GM19099 (cell line): ENCODE data around the gene ANKRD42.

Experiments
- POLR2A ChIP-seq: IDR thresholded peaks from 3 replicates; pipeline ENCODE4 v1.6.1; 2011; ENCODE audit warnings: low read depth; ENCODE audit not compliant: insufficient read length; ENCODE audit errors: extremely low read depth

Gene ANKRD42

DNA sequence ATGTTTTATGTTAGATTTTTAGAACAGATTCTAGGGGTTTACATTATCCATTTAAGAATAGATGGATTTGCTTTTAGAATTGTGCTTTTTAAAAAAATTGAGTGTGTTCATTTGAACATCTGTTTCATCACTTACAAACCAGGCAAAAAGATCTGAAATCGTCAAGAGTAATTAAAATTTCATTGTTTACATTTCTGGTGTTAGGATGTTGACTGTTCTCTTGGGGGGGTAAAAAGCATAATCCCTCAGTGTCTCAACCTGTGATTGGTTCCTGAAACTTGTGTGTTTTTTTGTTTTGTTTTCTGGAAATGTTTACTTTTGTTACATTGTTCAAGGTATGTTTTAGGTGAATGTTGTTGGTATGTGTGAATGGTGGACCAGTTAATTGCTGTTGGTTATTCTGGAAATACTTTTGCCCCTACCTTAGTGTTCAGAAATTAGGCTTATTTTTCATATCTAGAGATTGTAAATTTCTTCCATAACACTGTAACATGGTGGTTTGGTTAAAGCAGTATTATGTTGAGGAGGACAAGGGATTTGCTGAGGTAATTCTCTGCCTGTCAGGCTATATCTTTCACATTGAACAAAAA lies 31.8 kb upstream of the ANKRD42 start:
- TF ChIP-seq POLR2A, result no peak

DNA sequence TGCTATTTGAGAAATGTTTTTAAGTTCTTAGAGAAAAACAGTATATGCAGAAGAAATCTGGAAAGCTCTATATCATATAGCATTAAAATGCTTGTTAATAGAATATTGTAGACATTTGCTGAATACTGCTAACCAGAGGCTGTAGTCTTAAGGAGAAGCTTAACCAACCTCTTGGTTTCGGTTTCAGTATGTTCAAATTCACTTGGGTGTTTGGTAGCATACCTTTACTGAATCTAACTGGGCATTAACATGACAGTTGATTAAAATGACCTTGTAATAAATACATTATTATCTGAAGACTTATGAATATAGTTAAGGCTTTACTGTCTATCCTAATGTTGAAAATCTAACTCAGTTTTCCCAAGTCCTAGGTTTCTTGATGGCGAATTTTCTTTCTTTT lies 31.1 kb upstream of the ANKRD42 start:
- TF ChIP-seq POLR2A, result no peak

DNA sequence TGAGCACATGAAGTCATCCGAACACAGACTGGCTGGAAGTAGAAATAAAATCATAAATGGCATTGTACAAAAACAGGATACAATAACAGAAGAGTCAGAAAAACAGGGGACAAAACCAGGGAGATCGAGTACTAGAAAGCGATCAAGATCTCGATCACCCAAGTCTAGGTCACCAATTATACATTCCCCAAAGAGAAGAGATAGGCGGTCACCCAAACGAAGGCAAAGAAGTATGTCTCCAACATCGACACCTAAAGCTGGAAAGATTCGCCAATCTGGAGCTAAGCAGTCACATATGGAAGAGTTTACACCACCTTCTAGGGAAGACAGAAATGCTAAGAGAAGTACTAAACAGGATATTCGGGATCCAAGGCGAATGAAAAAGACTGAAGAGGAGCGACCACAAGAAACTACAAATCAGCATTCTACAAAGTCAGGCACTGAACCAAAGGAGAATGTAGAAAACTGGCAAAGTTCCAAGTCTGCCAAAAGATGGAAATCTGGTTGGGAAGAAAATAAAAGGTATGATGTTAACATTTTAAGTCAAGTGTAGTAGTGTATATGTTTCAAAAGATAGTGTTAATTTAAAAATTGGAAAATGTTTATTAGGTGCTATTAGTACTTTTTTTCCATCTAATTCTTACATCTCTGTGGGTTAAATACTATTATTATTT lies 27.2 kb upstream of the ANKRD42 start:
- no peak for TF ChIP-seq POLR2A

DNA sequence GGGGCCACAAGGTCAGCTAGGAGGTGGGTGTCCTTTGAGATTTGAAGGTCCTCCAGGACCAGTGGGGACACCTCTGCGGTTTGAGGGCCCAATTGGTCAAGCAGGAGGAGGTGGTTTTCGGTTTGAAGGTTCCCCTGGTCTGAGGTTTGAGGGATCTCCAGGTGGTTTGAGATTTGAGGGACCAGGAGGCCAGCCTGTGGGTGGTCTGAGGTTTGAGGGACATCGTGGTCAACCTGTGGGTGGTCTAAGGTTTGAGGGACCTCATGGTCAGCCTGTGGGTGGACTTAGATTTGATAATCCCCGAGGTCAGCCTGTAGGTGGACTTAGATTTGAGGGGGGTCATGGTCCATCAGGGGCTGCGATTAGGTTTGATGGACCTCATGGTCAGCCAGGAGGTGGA lies 24.8 kb upstream of the ANKRD42 start:
- no peak for TF ChIP-seq POLR2A

DNA sequence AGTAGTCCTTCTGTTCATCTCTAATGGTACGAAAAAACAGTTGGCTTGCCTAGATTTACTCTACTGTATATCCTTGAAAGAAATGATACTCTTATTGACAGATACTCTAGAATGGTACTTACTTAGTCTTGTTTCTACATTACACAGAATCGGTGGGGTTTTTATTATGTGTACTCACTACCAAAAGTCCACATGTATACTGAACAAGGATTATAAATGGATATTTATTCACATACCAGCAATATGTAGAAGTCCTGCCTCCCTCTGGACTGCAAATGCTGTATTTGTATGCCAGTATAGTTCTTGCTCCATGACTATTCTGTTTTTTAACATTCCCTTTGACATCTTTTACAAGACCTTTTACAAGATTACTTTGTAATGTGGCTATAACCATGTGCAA lies 22.6 kb upstream of the ANKRD42 start:
- no peak for TF ChIP-seq POLR2A

DNA sequence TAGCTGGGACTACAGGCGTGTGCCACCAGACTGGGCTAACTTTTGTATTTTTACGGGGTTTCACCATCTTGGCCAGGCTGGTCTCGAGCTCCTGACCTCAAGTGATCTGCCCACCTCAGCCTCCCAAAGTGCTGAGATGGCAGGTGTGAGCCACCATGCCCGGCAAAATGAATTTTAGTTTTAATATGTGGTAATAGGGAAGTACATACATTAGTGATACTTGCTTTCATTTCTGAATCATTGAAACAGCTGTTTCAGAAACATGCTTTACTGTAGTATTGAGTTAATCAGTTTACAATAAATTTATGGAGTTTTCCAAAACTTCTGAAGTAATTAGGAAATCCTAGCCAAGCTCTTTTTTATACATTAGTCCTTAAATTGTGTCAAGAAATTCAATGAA lies 21.0 kb upstream of the ANKRD42 start:
- TF ChIP-seq POLR2A, result no peak

DNA sequence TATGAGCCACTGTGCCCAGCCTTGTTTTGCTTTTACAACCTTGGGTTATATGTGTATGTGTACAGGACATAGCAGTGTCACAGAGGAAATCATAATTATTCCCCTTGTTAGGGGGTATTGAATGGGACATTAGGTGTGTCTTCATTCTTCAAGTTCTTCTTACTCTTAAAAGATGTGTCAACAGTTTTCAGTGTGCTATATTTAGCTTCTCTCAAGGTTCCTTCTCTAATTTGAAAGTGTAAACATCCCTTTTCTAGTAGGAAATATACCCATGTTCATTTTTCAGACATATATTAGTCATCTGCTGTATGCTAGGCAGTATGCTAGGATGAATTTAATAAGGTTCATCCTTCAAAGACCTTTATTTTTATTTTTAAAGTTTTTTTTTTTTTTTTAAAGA lies 19.5 kb upstream of the ANKRD42 start:
- no peak for TF ChIP-seq POLR2A

DNA sequence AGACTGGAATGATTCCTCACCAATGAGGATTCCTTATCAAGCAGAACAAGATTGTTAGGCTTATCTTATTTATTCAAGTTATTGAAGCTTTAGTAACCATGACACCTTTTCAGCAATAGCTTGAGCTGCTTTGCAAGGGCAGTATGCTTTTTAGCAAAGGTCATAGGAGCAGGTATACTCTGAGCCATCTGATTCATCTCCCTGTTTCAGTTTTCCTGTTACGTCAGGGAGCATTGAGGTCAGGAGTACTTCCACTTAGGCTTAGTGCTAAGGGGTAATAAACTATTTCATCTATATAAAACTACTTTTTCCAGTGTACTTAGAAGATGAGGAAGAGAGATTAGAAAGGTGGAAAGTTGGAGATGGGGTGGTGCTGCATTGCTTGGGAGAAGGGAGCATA lies 17.7 kb upstream of the ANKRD42 start:
- no peak for TF ChIP-seq POLR2A

DNA sequence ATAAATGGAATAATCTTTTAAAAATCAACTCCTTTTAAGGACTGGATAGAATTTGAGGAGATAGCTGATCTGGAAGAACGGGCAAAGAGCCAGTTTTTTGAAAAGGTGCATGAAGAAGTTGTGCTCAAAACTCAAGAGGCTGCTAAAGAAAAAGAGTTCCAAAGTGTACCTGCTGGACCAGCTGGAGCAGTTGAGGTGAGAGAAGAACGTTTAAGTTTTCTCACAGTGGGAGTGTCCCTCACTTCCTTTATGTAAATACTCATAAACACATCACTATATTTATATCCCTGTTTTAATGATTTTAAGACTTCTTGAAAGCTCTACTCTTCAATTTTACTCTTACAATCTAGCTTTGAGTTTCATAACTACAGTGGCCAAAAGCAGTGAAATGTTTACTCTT lies 11.7 kb upstream of the ANKRD42 start:
- no peak for TF ChIP-seq POLR2A

DNA sequence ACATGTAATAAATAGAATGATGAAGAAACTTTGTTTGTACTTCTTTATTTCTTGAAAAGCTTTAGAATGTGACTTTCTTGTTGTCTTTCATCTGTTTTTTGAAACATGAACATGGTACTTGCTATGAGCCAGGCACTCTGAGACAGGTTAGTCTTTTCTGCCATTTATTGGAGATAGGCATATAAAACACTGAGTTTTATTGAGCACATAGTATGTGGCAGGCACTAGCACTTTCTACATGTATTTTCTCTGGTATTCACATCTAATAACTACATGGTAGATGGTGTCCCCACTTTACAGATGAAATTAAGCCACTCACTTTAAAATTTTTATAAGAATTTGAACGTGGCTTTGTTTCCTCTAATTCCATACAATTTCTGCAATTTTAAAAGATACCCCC lies 7.7 kb upstream of the ANKRD42 start:
- peak; percentile 10 for TF ChIP-seq POLR2A

DNA sequence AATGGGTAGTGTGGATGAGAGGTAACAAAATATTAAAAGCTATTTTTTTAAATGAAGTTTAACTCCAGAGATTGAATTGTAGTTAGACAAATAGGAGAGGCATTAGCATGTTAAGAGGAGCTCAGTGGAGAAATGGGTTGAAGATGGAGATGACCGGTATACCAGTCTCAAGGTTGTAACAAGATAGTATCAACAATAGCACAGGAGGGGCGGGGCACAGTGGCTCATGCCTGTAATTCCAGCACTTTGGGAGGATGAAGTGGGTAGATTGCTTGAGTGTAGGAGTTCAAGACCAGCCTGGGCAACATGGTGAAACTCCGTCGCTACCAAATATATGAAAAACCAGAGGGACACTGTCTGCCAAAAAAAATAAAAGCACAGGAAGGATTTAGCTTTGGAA lies 6.0 kb upstream of the ANKRD42 start:
- TF ChIP-seq POLR2A, result no peak

DNA sequence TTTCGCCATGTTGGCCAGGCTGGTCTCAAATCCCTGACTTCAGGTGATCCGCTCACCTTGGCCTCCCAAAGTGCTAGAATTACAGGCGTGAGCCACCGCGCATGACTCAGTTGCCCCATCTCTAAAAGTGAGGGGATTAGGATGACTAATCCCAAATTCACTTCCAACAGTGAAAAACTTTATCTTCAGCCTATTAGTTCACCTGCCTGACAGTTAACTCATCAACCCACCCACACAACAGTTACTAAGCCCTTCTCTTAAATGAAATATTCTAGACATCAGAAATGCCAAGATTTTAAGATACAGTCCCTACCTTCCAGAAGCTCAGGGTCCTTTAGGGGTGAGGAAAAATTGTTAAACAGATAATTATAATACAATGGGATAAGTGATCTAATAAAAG lies 2.0 kb upstream of the ANKRD42 start:
- no peak for TF ChIP-seq POLR2A

DNA sequence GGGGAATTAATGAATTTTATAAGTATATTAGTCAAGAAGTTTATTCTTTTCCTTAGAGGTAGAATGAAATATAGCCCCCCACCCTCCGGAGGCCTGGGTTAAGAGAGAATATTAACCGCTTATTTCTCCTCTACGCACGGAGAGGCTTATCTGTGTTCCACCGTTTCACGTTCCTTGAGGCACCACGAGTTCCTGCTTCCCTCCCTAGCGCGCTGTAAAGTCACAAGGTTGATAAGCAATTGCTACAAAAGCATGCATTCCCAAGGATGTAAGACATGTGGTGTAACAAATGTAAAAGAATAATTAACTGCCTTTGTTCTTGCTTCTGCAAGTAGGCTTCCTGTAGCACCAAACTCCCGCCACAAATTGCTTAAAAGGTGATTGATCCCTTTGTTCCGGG lies 1.5 kb upstream of the ANKRD42 start:
- no peak for TF ChIP-seq POLR2A

DNA sequence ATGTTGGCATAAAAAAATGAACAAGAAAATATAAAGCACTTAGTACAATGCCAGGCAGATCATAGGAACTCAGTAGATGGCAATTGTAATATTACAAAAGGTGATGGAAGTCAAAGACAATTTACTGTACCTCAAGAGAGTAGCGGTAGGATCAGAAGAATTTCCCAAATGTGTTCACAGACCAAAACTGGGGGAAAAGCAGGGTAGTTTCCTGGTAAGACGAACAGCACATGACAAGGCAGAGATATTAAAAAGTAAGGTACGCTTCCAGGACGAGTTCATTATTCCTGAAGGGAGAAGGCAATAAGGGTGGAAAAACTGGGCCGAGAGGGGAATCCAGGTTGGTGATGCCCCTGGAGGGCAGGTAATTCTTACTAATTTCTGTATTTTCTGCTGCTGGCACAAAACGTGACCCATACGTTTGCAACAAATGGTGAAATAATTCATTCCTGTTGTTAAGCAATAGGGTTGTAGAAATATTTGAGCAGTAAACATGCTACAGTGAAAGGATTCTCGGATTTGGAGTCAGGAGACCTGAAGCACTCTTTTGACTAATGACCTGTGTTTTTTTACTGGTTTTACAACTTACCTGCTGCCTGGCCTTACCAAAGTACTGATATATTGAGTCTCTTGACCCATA lies 786 bp upstream of the ANKRD42 start:
- no peak for TF ChIP-seq POLR2A

DNA sequence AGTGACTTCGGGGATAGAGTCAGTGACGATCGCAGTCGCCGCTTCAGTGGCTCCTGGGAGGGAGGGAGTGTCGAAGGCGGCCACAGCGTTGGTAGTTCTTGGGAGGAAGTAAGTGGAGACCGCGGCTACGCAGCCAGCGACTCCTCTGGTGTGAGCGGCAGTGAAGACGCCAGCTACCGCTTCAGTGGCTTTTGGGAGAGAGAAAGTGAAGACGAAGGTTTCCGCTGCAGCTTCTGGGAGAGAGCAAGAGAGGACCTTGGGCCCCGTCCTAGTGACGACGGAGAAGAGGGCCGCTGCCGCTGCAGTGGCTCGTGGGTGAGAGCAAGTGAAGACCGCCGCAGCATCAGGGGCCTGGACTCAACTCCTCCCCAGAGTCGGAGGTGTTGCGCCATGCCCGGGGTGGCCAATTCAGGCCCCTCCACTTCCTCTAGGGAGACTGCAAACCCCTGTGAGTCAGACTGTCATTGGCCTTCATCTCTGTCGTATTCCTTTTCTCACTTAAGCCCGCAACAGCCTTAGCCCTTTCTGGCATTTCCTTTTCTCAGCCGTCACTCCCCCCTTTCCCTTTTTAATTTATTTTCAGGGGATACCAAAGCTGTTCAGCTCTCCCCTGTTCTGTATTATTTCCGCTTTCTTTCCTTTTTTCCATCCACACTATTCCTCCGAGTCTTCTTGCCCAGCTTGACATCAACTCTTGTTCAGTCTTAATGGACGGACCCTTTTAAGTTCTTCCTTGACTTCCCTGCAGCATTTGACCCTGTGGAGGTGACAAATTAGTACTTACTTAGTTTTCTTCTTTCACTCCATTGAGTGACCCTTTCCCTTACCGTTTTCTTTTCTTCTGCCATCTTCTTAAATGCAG lies 1.0 kb downstream of the ANKRD42 start:
- peak; percentile 27 for TF ChIP-seq POLR2A

DNA sequence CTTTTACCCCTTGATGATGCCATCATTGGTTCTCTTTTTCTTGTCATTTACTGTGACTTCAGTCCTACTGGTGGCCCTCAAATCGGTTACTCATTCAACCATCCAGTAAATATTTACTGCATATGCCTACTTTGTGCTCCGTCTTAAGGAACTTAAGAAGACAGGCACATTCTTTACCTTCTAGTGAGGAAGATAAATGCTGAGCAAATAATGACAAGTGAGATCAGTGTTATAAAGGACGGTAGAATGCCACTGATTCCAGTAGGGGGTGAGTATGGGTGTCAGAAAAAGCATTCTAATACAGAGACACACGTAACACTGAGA lies 1.6 kb downstream of the ANKRD42 start:
- no peak for TF ChIP-seq POLR2A

DNA sequence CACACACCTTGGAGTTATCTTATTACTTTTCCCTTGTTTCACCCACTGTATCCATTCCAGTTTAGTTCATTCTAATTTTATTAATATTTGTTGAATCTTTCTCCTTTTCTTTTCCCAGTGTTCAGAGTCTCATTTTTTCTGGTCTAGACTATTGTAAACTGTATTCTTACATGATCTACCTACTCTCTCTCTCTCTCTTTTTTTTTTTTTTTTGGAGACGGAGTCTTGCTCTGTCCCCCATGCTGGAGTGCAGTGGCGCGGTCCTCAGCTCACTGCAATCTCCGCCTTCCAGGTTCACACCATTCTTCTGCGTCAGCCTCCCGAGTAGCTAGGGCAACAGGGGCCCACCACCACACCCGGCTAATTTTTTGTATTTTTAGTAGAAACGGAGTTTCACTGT lies 2.1 kb downstream of the ANKRD42 start:
- no peak for TF ChIP-seq POLR2A

DNA sequence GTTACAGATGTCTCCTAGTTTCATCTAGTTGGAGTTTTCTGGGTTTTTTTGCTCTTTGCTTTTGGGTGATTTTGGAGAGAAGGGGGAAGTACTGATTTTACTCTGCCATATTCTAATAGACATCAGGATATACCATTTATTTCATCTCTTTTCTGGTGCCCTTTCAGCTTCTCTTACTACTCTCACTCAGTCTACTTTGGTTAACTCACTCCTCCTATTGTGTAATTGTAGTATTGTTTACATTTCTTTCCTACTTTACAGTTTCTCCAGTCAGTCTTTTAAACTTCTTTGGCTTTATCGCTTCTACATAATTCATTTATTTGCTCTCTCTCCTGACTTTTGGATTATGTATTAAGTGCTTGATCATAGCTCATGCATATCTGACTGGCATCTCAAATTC lies 6.5 kb downstream of the ANKRD42 start:
- TF ChIP-seq POLR2A, result no peak
